KOPT-K1 (cell line): ENCODE measurements around the gene PCGF3.
"Not testable (repeated sequence)": the region's sequence is repeated elsewhere in the genome, so short reads cannot be mapped to it uniquely, and the experiment has no call there.

Experiments
- H3K27ac ChIP-seq: fragments of 200-600 bp; sonication (generic); 2 replicates; pipeline ENCODE4 v1.5.1; 2016; ENCODE audit warnings: antibody characterized with exemption, mild to moderate bottlenecking, low read depth, low read length; ENCODE audit not compliant: poor library complexity, severe bottlenecking
- H3K36me3 ChIP-seq: fragments of 200-600 bp; sonication (generic); 2 replicates; pipeline ENCODE4 v1.5.1; 2017; ENCODE audit warnings: antibody characterized with exemption, mild to moderate bottlenecking, low read length, moderate library complexity; ENCODE audit not compliant: insufficient read depth
- H3K9me3 ChIP-seq: fragments of 200-600 bp; sonication (generic); 2 replicates; pipeline ENCODE4 v1.5.1; 2017; ENCODE audit warnings: antibody characterized with exemption, low read length, mild to moderate bottlenecking; ENCODE audit not compliant: insufficient read depth, poor library complexity, severe bottlenecking

Gene PCGF3

DNA sequence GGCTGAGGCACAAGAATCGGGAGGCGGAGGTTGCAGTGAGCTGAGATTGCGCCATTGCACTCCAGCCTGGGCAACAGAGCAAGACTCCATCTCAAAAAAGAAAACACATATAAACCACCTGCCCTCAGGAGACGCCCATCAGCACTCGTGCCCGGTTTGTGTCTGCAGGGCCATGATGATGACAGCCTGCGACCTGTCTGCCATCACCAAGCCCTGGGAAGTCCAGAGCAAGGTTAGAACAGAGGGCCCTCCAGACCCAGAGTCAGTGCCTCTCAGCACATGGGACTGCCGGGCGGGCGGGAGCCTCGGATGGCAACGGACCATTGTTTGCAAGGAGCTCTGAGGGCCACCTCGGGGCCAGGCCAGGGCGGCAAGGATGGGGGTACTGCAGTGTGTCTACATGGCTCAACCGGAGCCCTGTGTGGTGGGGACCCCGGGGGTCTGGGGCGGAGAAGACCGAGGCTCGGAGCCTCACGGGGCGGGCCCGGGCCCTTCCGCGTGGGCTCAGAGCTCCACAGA lies 40.9 kb upstream of the PCGF3 start:
- Histone ChIP-seq H3K27ac (peak overlapping the region; percentile 89), H3K9me3 (no peaks in the 10 kb centered on the region), H3K36me3 (peaks cover 26% of the 10 kb centered on the region; the same call in 1 of the 2 replicates)

DNA sequence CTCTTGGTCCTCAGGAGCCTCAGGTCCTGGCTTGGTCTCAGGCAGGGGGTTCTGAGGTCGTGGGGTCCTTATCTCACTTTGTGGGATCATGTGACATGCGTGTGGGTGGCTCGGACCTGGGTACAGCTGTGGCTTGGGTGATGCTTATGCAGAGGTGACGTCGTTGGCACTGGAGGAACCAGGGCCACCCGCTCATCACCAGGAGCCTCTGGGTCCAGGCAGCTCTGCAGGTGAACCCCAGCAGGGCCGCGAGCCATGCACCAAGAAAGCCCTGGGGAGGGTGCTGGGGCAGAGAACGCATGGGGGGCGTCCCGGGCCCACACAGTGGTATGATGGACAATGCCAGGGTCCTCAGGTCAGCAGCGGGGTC lies 40.3 kb upstream of the PCGF3 start:
- H3K9me3 ChIP-seq: no peaks in the 10 kb centered on the region
- no peak overlapping the region for H3K27ac ChIP-seq
- peaks cover 21% of the 10 kb centered on the region; the same call in 1 of the 2 replicates for H3K36me3 ChIP-seq

DNA sequence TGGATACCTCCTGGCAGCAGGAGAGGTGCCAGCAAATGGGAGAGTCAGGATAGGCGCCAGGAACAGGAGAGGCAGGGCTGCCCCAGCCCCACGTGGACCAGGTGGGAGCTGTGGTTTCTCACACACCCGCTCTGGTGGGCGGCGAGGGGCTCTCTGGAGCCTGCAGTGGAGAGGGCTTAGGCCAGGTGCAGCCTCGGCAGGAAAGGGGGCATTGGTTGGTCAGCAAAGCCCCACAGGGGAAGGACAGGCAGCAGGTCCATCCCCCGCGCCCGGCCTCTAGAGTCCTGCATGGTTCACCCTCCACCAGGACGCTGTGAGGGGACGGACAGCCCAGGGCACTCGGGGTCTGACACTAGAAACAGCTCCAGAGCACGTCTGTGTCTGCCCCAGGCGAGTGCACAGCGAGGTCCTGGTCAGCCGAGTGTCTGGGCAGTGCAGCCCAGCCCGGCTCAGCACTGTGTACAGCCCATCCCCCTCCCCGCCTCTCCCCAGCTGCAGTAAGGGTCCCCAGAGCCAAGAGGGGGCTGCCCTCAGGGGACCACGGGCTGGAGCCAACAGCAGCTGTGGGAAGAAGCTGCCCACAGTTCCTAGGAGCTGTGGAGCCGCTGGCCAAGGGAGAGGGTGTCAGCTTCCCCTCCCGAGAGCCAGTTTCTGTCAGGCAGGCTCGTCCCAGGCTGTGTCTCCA lies 39.7 kb upstream of the PCGF3 start:
- peaks cover 21% of the 10 kb centered on the region; the same call in 1 of the 2 replicates for H3K36me3 ChIP-seq
- no peaks in the 10 kb centered on the region for H3K9me3 ChIP-seq
- H3K27ac ChIP-seq: no peak overlapping the region

DNA sequence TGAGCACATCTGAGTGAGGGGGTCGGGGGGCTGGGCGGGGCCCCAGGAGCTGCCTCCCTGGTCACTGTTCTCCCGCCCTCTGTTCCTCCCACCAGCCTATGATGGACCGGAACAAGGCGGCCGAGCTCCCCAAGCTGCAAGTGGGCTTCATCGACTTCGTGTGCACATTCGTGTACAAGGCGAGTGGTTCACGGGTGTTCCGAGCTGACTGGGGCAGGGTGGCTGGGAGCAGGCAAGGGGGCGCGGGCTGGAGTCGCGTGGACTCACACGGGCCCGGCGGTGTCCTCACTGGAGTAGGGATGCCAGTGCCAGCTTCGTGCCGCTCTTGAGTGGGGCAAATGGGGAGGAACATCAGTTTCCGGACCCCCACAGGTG lies 39.2 kb upstream of the PCGF3 start:
- peaks cover 22% of the 10 kb centered on the region; the same call in 1 of the 2 replicates for H3K36me3 ChIP-seq
- no peaks in the 10 kb centered on the region for H3K9me3 ChIP-seq
- no peak overlapping the region for H3K27ac ChIP-seq

DNA sequence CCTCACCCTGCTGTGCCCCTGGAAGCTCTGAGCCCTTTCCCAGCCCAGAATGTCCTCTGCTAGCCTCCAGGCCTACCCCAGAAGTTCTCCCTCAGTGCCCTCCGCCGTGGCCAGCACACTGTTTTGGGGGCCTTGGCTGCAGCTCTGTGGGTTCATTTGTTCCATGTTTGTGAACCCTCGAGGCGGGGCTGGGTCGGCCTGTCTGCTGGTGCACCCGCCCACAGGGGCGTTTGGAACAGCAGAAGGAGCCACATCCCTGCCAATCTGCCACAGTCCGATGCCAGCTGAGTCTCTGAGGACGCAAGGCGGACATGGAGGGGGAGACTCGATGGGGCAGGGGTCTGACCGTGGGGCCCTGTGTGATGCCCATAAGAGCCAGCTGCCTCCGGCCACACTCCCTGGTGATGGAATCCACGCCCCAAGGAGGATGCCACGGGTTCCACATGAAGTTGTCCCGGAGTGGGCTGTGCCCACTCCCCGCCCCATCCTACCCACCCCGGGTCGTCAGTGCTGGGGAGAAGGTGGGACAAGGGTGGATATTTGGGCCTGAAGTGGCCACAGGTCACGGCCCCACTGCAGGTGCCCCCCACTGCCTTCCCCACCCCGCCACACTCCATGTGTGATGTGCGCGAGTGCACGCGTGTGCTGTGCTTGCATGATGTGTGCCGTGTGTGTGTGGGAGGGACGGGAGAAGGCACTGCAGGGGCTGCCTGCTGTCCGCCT lies 38.6 kb upstream of the PCGF3 start:
- no peaks in the 10 kb centered on the region for H3K9me3 ChIP-seq
- H3K36me3 ChIP-seq: peaks cover 23% of the 10 kb centered on the region
- no peak overlapping the region for H3K27ac ChIP-seq

DNA sequence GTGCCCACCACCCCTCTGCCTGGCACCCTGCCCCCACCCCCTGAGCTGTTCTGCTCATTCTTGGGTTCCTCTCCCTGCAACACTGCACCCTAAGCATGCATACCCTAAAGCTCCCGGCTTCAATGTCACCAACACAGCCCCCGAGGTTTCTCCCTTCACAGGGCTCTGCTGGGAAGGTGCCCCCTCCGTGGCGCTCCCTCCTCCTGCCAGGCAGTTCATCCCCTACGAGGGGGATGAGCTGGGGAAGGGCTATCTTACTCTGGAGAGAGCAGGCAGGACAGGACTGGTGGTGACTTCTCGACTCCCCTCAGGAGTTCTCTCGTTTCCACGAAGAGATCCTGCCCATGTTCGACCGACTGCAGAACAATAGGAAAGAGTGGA lies 38.1 kb upstream of the PCGF3 start:
- Histone ChIP-seq H3K9me3 (no peaks in the 10 kb centered on the region), H3K36me3 (peaks cover 23% of the 10 kb centered on the region), H3K27ac (no peak overlapping the region)

DNA sequence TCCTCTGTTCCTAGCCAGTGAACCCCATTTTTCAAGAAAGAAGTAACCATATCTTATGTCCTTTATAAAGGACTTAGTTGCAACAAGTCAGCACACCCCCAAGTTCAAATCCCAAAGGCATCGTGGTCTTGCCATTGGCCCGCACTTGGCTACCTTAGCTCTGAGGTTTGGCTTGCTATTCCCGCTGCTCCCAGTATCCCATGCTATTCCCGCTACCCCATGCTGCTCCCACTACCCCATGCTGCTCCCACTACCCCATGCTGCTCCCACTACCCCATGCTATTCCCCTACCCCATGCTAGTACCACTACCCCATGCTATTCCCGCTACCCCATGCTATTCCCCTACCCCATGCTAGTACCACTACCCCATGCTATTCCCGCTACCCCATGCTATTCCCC lies 37.4 kb upstream of the PCGF3 start:
- H3K9me3 ChIP-seq, H3K27ac ChIP-seq: not testable (repeated sequence)
- peaks cover 28% of the 10 kb centered on the region for H3K36me3 ChIP-seq

DNA sequence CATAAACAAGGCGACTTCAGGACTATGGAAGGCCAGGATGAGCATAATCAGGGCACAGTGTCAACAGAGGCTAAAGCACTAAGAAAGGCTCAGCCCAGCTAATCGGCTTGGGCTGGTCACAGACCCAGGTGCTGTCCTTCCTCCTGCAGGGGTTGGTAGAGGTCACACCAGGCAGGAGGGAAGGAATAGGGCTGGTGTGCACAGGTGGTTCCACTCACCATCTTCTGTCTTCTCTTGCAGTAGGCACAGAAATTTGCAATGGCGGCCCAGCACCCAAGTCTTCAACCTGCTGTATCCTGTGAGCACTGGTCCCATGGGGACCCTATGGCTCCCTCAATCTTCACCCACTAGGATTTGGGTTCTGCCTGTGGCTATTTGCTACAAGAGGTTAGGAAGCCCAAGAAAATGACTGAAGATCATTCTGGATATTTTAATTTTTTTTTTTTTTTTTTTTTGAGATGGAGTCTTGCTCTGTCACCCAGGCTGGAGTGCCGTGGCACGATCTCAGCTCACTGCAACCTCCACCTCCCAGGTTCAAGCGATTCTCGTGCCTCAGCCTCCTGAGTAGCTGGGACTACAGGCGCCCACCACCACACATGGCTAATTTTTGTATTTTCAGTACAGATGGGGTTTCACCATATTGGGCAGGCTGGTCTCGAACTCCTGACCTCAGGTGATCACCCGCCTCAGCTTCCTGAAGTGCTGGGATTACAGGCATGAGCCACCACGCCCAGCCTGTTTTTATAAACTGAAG lies 35.6 kb upstream of the PCGF3 start:
- H3K9me3 ChIP-seq, H3K27ac ChIP-seq: not testable (repeated sequence)
- peaks cover 28% of the 10 kb centered on the region for H3K36me3 ChIP-seq

DNA sequence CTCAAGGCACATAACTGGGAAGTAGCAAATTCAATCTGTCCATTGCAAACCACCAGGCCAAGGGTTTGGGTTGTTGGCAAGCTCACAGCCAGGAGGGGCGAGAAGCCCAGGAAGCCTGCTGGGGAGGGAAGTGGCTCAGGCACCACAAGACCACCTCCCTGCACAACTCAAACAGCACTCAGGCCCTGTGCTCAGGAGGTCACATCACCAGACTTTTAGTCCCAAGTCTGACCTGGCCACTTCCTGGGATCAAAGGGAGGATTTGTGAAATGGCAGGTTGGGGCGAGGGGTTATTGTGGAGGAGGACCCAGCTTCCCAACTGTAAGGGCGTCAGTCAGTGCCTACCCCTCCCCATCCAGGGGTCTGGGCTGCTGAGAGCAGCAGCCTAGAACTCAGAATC lies 33.9 kb upstream of the PCGF3 start:
- H3K9me3 ChIP-seq: no peaks in the 10 kb centered on the region
- H3K27ac ChIP-seq: no peak overlapping the region
- H3K36me3 ChIP-seq: peaks cover 28% of the 10 kb centered on the region

DNA sequence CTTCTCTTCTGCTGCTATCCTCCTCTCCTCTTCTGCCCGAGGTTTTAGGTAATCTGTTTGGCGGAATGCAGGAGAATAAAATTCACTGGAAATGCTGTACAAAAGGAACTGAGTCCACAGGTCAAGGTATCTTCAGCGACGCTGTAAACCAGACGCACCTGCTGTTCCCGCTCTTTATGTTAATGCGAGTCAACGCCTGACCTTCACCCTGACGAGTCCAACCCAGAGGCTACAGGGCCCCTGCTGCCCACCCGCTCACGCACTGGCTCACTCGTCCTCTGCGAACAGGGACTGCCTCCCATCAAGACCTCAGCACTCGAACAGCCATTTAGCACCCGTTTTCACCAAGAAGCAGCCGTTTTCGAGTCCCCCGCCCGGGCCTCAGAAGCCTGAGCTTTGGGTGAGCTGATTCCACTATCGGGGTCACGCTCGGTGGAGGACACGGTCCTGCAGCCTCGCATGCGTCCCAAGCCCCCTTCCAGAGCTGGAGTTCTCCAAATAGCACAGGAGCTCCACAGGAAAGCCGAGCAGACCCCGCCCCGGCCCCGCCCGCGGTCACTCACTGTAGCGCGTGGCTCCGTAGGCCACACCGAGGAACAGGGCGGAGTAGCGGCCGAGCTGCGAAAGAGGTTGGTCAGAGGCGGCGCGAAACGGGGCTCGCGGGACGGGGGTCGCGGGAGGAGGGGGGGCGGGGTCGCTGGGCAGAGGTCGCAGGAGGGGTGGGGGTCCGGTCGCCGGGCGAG lies 32.1 kb upstream of the PCGF3 start:
- peaks cover 28% of the 10 kb centered on the region for H3K36me3 ChIP-seq
- no peaks in the 10 kb centered on the region for H3K9me3 ChIP-seq
- peak overlapping the region; percentile 94 for H3K27ac ChIP-seq

DNA sequence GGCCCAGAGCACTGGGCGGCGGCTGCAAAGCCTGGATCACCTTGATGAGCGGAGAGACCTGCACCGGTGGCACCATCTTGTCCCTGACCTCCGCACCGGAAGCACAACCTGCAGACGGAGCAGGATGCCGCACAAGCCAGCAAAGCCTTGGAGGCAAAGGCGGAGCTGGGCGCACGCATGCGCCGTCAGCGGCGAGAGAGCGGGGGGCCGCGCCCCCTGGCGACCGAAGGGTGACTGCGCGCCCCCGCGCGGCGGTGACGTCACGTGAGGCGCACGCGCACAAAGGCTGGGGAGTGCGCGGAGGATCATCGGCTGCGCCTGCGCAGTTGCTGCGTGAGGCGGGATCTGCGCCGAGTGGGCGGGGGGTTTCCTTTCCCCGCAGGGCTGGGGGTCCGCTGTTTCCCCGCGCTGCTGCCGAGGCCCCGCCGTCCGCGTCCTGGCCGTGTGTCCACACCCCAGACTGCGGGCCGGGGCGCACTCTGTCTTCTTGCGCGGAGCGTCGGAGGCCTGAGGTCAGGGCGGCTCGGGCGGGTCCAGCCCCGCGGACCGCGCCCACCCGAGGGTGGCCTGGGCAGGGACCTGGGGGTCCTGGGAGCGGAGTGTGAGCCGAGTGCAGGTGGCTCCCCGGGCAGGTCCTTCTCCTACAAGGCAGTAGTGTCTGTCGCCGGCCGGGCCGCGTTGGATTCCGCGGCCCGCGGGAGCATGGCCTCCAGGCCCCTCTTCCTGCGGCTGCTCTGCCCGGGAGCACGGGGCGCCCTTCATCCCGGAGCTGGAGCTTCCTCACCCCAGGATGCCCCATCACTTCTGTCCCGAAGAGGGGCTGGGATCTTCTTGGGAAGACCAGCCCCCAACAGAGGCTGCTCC lies 31.2 kb upstream of the PCGF3 start, which contains the start of the genes ATP5ME and MYL5:
Gene ATP5ME (minus strand): TSS at position 105 of the 864 bp plus-strand sequence. CDS start 29 bp downstream, at position 76.
Gene MYL5 (plus strand): TSS at position 371 of the 864 bp plus-strand sequence. CDS start 3,485 bp downstream, outside the sequence.
- H3K9me3 ChIP-seq: no peaks in the 10 kb centered on the region
- peak within 1 kb of the TSS; percentile 94 for H3K27ac ChIP-seq
- peaks cover 28% of the 10 kb centered on the region for H3K36me3 ChIP-seq

DNA sequence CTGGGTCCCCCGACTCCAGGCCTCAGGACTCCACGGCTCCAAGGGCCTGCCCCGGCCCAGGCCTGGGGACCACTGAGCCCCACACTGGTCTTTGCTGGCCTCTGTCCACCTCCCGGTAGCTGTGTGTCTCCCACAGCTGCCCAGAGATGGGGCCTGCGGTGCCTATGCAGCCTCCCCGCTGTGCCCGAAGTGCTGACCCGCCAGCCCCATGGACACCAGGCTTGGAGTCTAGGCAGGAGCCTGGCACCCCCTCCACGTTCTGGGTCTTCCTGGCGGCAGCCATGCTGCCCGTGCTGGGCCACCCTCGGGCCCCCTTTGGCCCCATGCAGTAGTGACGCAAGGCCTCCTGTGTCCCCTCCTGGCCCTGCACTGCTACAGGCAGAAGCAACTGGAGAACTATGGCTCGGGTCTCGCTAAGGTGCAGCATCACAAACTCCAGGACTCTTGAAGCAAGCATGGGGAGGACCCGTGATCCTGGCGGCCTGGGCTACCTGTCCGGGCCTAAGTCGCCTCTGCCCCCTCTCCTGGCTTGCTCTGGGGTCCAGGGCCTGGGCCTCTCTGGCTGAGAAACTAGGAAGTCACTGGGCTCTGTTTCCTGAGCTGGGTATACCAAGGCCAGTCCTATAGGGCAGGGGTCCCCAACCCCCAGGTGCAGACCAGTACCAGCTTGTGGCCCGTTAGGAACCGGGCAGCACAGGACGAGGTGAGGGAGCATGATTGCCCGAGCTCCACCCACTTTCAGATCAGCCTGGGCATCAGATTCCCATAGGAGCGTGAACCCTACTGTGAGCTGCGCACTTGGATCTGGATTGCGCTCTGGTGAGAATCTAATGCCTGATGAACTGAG lies 30.4 kb upstream of the PCGF3 start:
- Histone ChIP-seq H3K9me3 (no peaks in the 10 kb centered on the region), H3K36me3 (peaks cover 28% of the 10 kb centered on the region), H3K27ac (peak overlapping the region; percentile 94)
